ENCODE data around the gene RNF19B. TPM values are rescaled to one million over a fixed set of nuclear protein-coding genes. Genes with fewer than 3 reads are reported as not detected.

RNF19B gene
- total RNA-seq, 2 donors from 2014 or later, result 17.8 TPM

DNA sequence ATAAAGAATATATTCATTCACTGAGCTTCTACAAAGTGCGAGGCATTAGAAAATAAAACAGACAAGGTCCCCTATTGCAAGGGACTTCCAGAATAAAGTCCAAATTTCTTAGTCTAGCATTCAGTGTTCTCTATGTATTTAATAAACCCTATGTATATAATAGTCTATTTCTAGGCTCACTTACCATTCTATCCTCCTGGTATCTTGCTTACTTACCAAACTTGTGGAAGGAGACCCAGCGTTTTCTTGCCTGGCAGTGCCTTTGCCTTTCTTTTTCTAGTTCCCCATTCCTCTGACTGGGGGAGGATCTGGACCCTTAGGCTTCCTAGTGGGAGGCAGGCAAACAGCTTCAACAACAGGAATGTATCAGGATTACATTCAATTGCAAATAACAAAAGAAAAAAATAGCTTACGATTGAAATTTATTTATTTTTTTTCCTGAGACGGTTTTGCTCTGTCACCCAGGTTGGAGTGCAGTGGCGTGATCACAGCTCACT lies 690 bp upstream of the RNF19B start:
- 64 to 75% methylated on average over 4 to 5 of the region's 5 CpGs for WGBS, 2 experiments (ENCODE audit: insufficient coverage in 1 of 2, insufficient read length in 1 of 2)
- DNase-seq, result no peak
- no peaks in the 10 kb centered on the region for H3K36me3 Mint-ChIP-seq (ENCODE audit: low read depth)
- TF ChIP-seq, protein P1, sequence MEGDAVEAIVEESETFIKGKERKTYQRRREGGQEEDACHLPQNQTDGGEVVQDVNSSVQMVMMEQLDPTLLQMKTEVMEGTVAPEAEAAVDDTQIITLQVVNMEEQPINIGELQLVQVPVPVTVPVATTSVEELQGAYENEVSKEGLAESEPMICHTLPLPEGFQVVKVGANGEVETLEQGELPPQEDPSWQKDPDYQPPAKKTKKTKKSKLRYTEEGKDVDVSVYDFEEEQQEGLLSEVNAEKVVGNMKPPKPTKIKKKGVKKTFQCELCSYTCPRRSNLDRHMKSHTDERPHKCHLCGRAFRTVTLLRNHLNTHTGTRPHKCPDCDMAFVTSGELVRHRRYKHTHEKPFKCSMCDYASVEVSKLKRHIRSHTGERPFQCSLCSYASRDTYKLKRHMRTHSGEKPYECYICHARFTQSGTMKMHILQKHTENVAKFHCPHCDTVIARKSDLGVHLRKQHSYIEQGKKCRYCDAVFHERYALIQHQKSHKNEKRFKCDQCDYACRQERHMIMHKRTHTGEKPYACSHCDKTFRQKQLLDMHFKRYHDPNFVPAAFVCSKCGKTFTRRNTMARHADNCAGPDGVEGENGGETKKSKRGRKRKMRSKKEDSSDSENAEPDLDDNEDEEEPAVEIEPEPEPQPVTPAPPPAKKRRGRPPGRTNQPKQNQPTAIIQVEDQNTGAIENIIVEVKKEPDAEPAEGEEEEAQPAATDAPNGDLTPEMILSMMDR (conservative IDR thresholded peaks at IDR 0.05), result no peak
- H3K4me1 Mint-ChIP-seq, result peaks cover 19% of the 10 kb centered on the region
- H3K4me3 ChIP-seq (ENCODE audit: low read length), result peak overlapping the region; percentile 65
- H3K4me3 Mint-ChIP-seq, result peak overlapping the region; percentile 70
- no peaks in the 10 kb centered on the region for H3K9me3 ChIP-seq (ENCODE audit: control insufficient read depth, low read length)
- no peaks in the 10 kb centered on the region for H3K36me3 ChIP-seq (ENCODE audit: control insufficient read depth, insufficient read depth, low read length)
- H3K27ac Mint-ChIP-seq, result no peak overlapping the region
- peaks cover 3% of the 10 kb centered on the region for H3K4me1 ChIP-seq (ENCODE audit: control insufficient read depth, insufficient read depth, low read length)
- peaks cover 22% of the 10 kb centered on the region for H3K27me3 ChIP-seq (ENCODE audit: control insufficient read depth, insufficient read depth, low read length, poor library complexity, severe bottlenecking)
- no peak overlapping the region for H3K9ac ChIP-seq (ENCODE audit: extremely low read depth, low read length, poor library complexity, severe bottlenecking)
- H3K27me3 Mint-ChIP-seq (ENCODE audit: insufficient read depth), result peaks cover 43% of the 10 kb centered on the region
- H3K9me3 Mint-ChIP-seq, result no peaks in the 10 kb centered on the region
- H3K27ac ChIP-seq (ENCODE audit: low read depth, low read length), result no peak overlapping the region

DNA sequence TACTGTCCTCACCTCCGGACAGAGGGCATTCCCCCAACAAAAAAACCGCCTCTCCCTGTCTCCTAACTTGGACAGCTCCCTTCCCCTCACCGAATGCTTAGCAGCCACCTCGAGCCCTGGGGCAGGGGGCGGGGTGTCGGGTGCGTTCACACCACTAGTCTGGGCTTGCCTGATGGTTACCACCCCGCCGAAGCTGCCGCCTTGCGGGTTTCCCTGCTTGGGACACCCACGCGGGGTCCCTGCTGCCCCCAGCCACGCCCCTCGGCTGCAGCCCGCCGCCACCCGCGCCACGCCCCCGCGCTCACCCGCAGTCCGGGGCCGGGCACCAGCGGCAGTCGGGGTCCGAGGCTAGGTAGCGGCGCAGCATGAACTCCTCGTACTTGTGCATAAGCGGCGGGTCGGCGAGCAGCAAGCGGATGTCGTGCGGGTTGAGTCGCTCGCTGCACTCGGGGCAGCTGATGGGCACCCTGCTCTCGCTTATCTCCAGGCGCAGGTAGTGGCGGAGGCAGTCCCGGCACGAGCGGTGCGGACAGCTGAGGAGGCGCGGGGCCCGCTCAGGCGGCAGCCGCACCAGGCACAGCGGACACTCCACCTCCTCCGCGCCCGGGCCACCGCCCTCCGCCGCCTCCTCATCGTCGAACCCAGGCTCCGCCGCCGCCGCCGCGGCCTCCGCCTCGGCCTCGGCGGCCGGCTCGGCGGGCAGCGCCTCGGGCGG lies 706 bp downstream of the RNF19B start:
- TF ChIP-seq, protein P1 (conservative IDR thresholded peaks at IDR 0.05), result no peak
- 0% methylated on average over 33 to 78 of the region's 78 CpGs for WGBS, 2 experiments (ENCODE audit: insufficient coverage in 1 of 2, insufficient read length in 1 of 2)
- peaks cover 31% of the 10 kb centered on the region for H3K27me3 Mint-ChIP-seq (ENCODE audit: insufficient read depth)

DNA sequence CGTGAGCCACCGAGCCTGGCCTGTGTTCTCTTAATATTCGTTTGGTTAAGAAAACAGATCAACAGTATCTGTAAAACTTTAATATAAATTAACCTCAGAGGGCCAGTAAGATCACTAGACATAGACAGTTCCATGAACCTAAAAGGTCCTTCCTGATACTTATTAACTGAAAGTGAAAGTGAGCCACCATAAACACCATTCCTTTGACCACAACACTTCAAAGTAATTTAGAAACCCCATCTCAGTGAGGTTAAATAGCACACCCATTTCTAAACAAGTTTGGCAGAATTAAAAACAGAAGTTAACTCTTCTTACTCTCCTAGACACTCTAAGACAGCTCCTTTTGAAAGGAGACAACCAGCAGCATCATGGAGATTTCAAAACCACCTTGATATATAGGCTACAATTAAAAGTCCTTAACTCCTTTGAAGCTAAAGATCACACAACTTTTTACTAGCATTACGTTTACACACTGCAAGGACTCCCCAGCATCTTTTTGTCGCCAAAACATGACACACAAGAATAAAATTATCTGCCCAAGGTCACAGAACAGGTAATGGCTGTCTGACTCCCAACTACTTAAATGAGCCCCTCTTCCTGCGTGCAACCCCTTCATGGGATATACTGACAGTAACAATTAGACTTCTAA lies 2.2 kb downstream of the RNF19B start:
- Mint-ChIP-seq H3K27ac (no peak overlapping the region), H3K27me3 (ENCODE audit: insufficient read depth) (peaks cover 16% of the 10 kb centered on the region), H3K36me3 (ENCODE audit: low read depth) (no peaks in the 10 kb centered on the region), H3K4me1 (peaks cover 19% of the 10 kb centered on the region), H3K9me3 (no peaks in the 10 kb centered on the region), H3K4me3 (peak overlapping the region; percentile 70)
- peaks cover 3% of the 10 kb centered on the region for H3K4me1 ChIP-seq (ENCODE audit: control insufficient read depth, insufficient read depth, low read length)
- H3K27me3 ChIP-seq (ENCODE audit: control insufficient read depth, insufficient read depth, low read length, poor library complexity, severe bottlenecking), result no peaks in the 10 kb centered on the region
- no peak for DNase-seq
- H3K36me3 ChIP-seq (ENCODE audit: control insufficient read depth, insufficient read depth, low read length), result no peaks in the 10 kb centered on the region
- TF ChIP-seq, protein P1 (conservative IDR thresholded peaks at IDR 0.05), result no peak
- peak overlapping the region; percentile 86 for H3K4me3 ChIP-seq (ENCODE audit: low read length)
- no peak overlapping the region for H3K27ac ChIP-seq (ENCODE audit: low read depth, low read length)
- WGBS, 2 experiments (ENCODE audit: insufficient coverage in 1 of 2, insufficient read length in 1 of 2), result 85 to 92% methylated on average over 6 of the region's 6 CpGs
- peak overlapping the region; percentile 23 for H3K9ac ChIP-seq (ENCODE audit: extremely low read depth, low read length, poor library complexity, severe bottlenecking)
- H3K9me3 ChIP-seq (ENCODE audit: control insufficient read depth, low read length), result no peaks in the 10 kb centered on the region

More for the DNA sequence above, 706 bp downstream of the RNF19B start:
- Mint-ChIP-seq H3K36me3 (ENCODE audit: low read depth) (no peaks in the 10 kb centered on the region), H3K4me3 (peak overlapping the region; percentile 70), H3K27ac (no peak overlapping the region), H3K9me3 (no peaks in the 10 kb centered on the region), H3K4me1 (peaks cover 19% of the 10 kb centered on the region)
- Histone ChIP-seq H3K27ac (ENCODE audit: low read depth, low read length) (no peak overlapping the region), H3K4me1 (ENCODE audit: control insufficient read depth, insufficient read depth, low read length) (peaks cover 3% of the 10 kb centered on the region), H3K27me3 (ENCODE audit: control insufficient read depth, insufficient read depth, low read length, poor library complexity, severe bottlenecking) (peaks cover 13% of the 10 kb centered on the region), H3K9me3 (ENCODE audit: control insufficient read depth, low read length) (no peaks in the 10 kb centered on the region), H3K36me3 (ENCODE audit: control insufficient read depth, insufficient read depth, low read length) (no peaks in the 10 kb centered on the region), H3K4me3 (ENCODE audit: low read length) (peak overlapping the region; percentile 86), H3K9ac (ENCODE audit: extremely low read depth, low read length, poor library complexity, severe bottlenecking) (peak overlapping the region; percentile 25)
- peak; percentile 88 for DNase-seq
